HepG2 (cell line): ENCODE results near the gene PEAR1. TPM values are rescaled to one million over a fixed set of nuclear protein-coding genes. Genes with fewer than 3 reads are reported as not detected.

Source experiments
- ATAC-seq: fragments of 200-7000 bp; cut with Tn5 transposase; 3 replicates; pipeline ENCODE4 v1.9.1; 2020; ENCODE audit warnings: mild to moderate bottlenecking, moderate library complexity
- BruUV-seq: library from RNA; stranded (reverse); fragments of 400-500 nt; replicated peaks from 2 replicates; lab custom pipeline; 2021; lab: Mats Ljungman, UMichigan
- CTCF ChIA-PET: fragments of 300-600 bp; formaldehyde crosslinking; extraction: SDS; loops from one replicate; lab custom pipeline; 2021; ENCODE audit warnings: low total read pairs, inconsistent platforms, low intra/inter-chr PET ratio; lab: Yijun Ruan, JAX
- POLR2A ChIA-PET: fragments of 350-600 bp; sonication (Branson Sonifier 250); formaldehyde crosslinking; loops from one replicate; lab custom pipeline; 2020; ENCODE audit warnings: antibody characterized with exemption, inconsistent platforms; lab: Yijun Ruan, JAX
- DNase-seq: peaks from one replicate; pipeline ENCODE4 v3.0.0-alpha.2; 2015; ENCODE audit warnings: low spot score
- FAIRE-seq: peaks from 3 replicates; lab custom pipeline; 2011; peaks lifted over from hg19 to GRCh38; lab: Jason Lieb, UNC
- H2AFZ ChIP-seq: one replicate; pipeline ENCODE4 v1.6.1; 2011; ENCODE audit warnings: low read length, inconsistent platforms
- H3K27ac ChIP-seq: fragments of 300-600 bp; 3 replicates; pipeline ENCODE4 v1.8.0; 2011; ENCODE audit warnings: mixed run types, mild to moderate bottlenecking, mixed read lengths, low read length, inconsistent platforms; ENCODE audit not compliant: insufficient read depth; ENCODE audit errors: extremely low read length
- H3K27me3 ChIP-seq, 2 experiments: fragments of 200-600 bp in 1 of 2; 2 replicates in 1 of 2; 3 replicates in 1 of 2; pipeline versions ENCODE4 v1.6.0 to v1.8.0; 2011; ENCODE audit warnings: low read length in 2 of 2, mild to moderate bottlenecking in 2 of 2, moderate library complexity in 2 of 2, inconsistent platforms in 1 of 2; ENCODE audit not compliant: insufficient read depth in 2 of 2, control insufficient read depth in 1 of 2
- H3K36me3 ChIP-seq, 2 experiments: fragments of 200-600 bp in 1 of 2; replicated peaks in 1 of 2; 2 replicates in 1 of 2; 3 replicates in 1 of 2; pipeline versions ENCODE4 v1.5.1 to v1.8.0; 2011; ENCODE audit warnings: low read length in 2 of 2, inconsistent platforms in 1 of 2; ENCODE audit not compliant: insufficient read depth in 2 of 2, control insufficient read depth in 1 of 2
- H3K4me1 ChIP-seq: 2 replicates; pipeline ENCODE4 v1.5.1; 2012; ENCODE audit warnings: low read length, inconsistent platforms; ENCODE audit not compliant: insufficient read depth
- H3K4me2 ChIP-seq: 2 replicates; pipeline ENCODE4 v1.6.0; 2011; ENCODE audit warnings: low read depth, low read length, inconsistent platforms
- H3K4me3 ChIP-seq, 3 experiments: fragments of 200-600 bp in 1 of 3; sonication (generic), shearing (Covaris generic) in 1 of 3; replicated peaks in 1 of 3; 2 replicates each; pipeline ENCODE4 v1.5.1; 2011 to 2016; ENCODE audit warnings: low read length in 3 of 3, inconsistent platforms in 2 of 3, low read depth in 2 of 3, mild to moderate bottlenecking in 2 of 3, control low read depth in 1 of 3, mixed read lengths in 1 of 3; ENCODE audit not compliant: insufficient read depth in 1 of 3
- H3K79me2 ChIP-seq: one replicate; pipeline ENCODE4 v1.6.1; 2011; ENCODE audit warnings: low read length, inconsistent platforms; ENCODE audit not compliant: insufficient read depth
- H3K9ac ChIP-seq: 2 replicates; pipeline ENCODE4 v1.6.0; 2011; ENCODE audit warnings: mild to moderate bottlenecking, low read depth, low read length, inconsistent platforms; ENCODE audit not compliant: insufficient read depth
- H3K9me3 ChIP-seq: 2 replicates; pipeline ENCODE4 v1.5.1; 2012; ENCODE audit warnings: mild to moderate bottlenecking, low read length
- H4K20me1 ChIP-seq: 2 replicates; pipeline ENCODE4 v1.6.0; 2011; ENCODE audit warnings: inconsistent platforms, mild to moderate bottlenecking, low read length, moderate library complexity; ENCODE audit not compliant: insufficient read depth
- CENPBD1 ChIP-seq: sonication (generic); formaldehyde crosslinking; IDR thresholded peaks from 2 replicates; pipeline ENCODE4 v1.8.0; 2022; ENCODE audit warnings: missing genetic modification reagents, low read depth, mild to moderate bottlenecking, borderline replicate concordance
- DRAP1 ChIP-seq: IDR thresholded peaks from 2 replicates; pipeline ENCODE4 v1.6.1; 2016; ENCODE audit warnings: missing genetic modification reagents, missing compliant biosample characterization
- PHF20 ChIP-seq: sonication (generic); formaldehyde crosslinking; IDR thresholded peaks from 2 replicates; pipeline ENCODE4 v1.5.0; 2020; ENCODE audit warnings: mild to moderate bottlenecking, missing genetic modification reagents
- SAP130 ChIP-seq: IDR thresholded peaks from 2 replicates; pipeline ENCODE4 v1.6.1; 2016; ENCODE audit warnings: low read depth
- TEAD3 ChIP-seq: optimal IDR thresholded peaks from 2 replicates; pipeline ENCODE3; 2016; ENCODE audit warnings: borderline replicate concordance
- TFDP2 ChIP-seq: sonication (generic); formaldehyde crosslinking; IDR thresholded peaks from 2 replicates; pipeline ENCODE4 v1.4.0; 2020; ENCODE audit warnings: missing genetic modification reagents
- ZBTB20 ChIP-seq: sonication (generic); formaldehyde crosslinking; IDR thresholded peaks from 2 replicates; pipeline ENCODE4 v1.8.1; 2023; ENCODE audit warnings: missing genetic modification reagents, low read depth, mild to moderate bottlenecking, borderline replicate concordance
- ZBTB25 ChIP-seq: IDR thresholded peaks from 2 replicates; pipeline ENCODE4 v1.6.1; 2018; ENCODE audit warnings: missing genetic modification reagents
- ZNF687 ChIP-seq: sonication (generic); formaldehyde crosslinking; IDR thresholded peaks from 2 replicates; pipeline ENCODE4 v1.5.1; 2020; ENCODE audit warnings: mild to moderate bottlenecking, missing genetic modification reagents, moderate library complexity
- ZXDC ChIP-seq: sonication (generic); formaldehyde crosslinking; IDR thresholded peaks from 2 replicates; pipeline ENCODE4 v1.5.0; 2020; ENCODE audit warnings: mild to moderate bottlenecking, missing genetic modification reagents
- WGBS: methylation state at CpG from one replicate; pipeline ENCODE4 v1.1.6; 2017; ENCODE audit warnings: low lambda C conversion rate; 5-methylcytosine and 5-hydroxymethylcytosine counted together
- in situ Hi-C: cut with HindIII; loops from 2 replicates; pipeline ENCODE4 v1.10.0; 2017; ENCODE audit warnings: low pct_unique_long_range_greater_than_20kb; ENCODE audit not compliant: extremely low pct_ligation_motif_present
- intact Hi-C: fragments of 100-400 bp; cut with micrococcal nuclease; formaldehyde crosslinking; loops from one replicate; pipeline ENCODE4 v1.10.0; 2022; ENCODE audit not compliant: unreplicated experiment
- polyA plus RNA-seq, 8 experiments: library from polyadenylated mRNA; depleted of rRNA in 3 of 8; stranded (reverse) in 7 of 8; unstranded in 1 of 8; fragments of >200 nt; fragmentation: Illumina TruSeq in 4 of 8; extraction: Trizol in 4 of 8; gene quantifications; 2 replicates each; pipeline versions ENCODE4 v1.2.1 to v1.2.3, GENCODE V29; 2011 to 2016; ENCODE audit warnings: low read depth in 4 of 8, missing spikeins in 1 of 8, mixed read lengths in 1 of 8; ENCODE audit not compliant: insufficient read depth in 1 of 8
- total RNA-seq, 5 experiments: library from RNA; depleted of rRNA; stranded (reverse); fragments of >200 nt; fragmentation: Illumina TruSeq; extraction: Trizol; gene quantifications; 2 replicates each; pipeline ENCODE4 v1.2.3, GENCODE V29; 2016; ENCODE audit warnings: low read depth in 1 of 5

PEAR1 gene
- total and polyA plus RNA-seq, 2 of the 13 experiments (the other 11 are each of a cell fraction or from before 2014, with no cell fraction given), result 0.27 to 0.41 TPM

GRCh38 chr1:156898161-156898566 is 4.6 kb downstream of the PEAR1 start:
- TF ChIP-seq ZNF687 (CRISPR knock-in tag) (peak; percentile 57), SAP130 (0 out of 2 replicates have a peak, but pooled peaks have one; percentile 28), TEAD3 (CRISPR knock-in tag) (peak; percentile 60), TFDP2 (CRISPR knock-in tag) (peak; percentile 38; the same call in 1 of the 2 replicates), ZXDC (CRISPR knock-in tag) (no peak), DRAP1 (CRISPR knock-in tag) (no peak), CENPBD1 (no peak), PHF20 (CRISPR knock-in tag) (no peak), ZBTB25 (CRISPR knock-in tag) (no peak), ZBTB20 (CRISPR knock-in tag) (no peak)
- peaks cover 28% of the 10 kb centered on the region for H3K4me1 ChIP-seq
- H2AFZ ChIP-seq, result no peak overlapping the region
- H3K79me2 ChIP-seq, result no peaks in the 10 kb centered on the region
- H3K27ac ChIP-seq, result no peak overlapping the region
- peaks cover 6 to 88% of the 10 kb centered on the region in 2 experiments for H3K27me3 ChIP-seq
- peak overlapping the region; percentile 58 for H3K4me2 ChIP-seq
- no TSS peak for BruUV-seq
- POLR2A ChIA-PET, result no interaction called here
- in situ Hi-C loops, result no loop called here
- FAIRE-seq, result no peak
- DNase-seq, result peak; percentile 29
- H3K36me3 ChIP-seq, result no peaks in the 10 kb centered on the region
- no peaks in the 10 kb centered on the region for H4K20me1 ChIP-seq
- no peaks in the 10 kb centered on the region for H3K9me3 ChIP-seq
- 0 out of 6 replicates have a peak overlapping the region, but pooled peaks of 1 of the 3 experiments have one; percentile 3 for H3K4me3 ChIP-seq
- intact Hi-C loops, result no loop called here
- H3K9ac ChIP-seq, result no peak overlapping the region
- ATAC-seq, result peak; percentile 66
- CTCF ChIA-PET, result no interaction called here
- WGBS, result 67% methylated on average over 3 of the region's 13 CpGs
